ENCODE results near the gene ACE.

Gene ACE

DNA sequence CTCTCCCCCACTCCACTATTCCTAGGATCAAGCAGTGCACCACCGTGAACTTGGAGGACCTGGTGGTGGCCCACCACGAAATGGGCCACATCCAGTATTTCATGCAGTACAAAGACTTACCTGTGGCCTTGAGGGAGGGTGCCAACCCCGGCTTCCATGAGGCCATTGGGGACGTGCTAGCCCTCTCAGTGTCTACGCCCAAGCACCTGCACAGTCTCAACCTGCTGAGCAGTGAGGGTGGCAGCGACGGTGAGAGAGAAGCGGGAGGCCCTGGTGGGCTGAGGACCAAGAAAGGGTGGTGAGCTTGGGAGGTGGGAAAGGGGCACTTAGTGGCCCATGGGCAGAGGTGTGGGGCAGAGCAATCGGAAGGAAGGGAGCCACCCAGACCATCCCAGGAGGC, 16.6 kb downstream of the ACE start:
- H3K27ac ChIP-seq = no peak overlapping the region
- no peaks in the 10 kb centered on the region for H3K9me3 ChIP-seq (ENCODE audit: severe bottlenecking)
- no peak for DNase-seq
- H3K36me3 ChIP-seq = peaks cover 2% of the 10 kb centered on the region
- TF ChIP-seq CTCF (IDR thresholded peaks at IDR 0.05; ENCODE audit: low read depth, low read length) = no peak
- no peaks in the 10 kb centered on the region for H3K27me3 ChIP-seq (ENCODE audit: insufficient read depth, low read depth, severe bottlenecking)
- H3K4me3 ChIP-seq (ENCODE audit: low read depth, low read length) = no peak overlapping the region

DNA sequence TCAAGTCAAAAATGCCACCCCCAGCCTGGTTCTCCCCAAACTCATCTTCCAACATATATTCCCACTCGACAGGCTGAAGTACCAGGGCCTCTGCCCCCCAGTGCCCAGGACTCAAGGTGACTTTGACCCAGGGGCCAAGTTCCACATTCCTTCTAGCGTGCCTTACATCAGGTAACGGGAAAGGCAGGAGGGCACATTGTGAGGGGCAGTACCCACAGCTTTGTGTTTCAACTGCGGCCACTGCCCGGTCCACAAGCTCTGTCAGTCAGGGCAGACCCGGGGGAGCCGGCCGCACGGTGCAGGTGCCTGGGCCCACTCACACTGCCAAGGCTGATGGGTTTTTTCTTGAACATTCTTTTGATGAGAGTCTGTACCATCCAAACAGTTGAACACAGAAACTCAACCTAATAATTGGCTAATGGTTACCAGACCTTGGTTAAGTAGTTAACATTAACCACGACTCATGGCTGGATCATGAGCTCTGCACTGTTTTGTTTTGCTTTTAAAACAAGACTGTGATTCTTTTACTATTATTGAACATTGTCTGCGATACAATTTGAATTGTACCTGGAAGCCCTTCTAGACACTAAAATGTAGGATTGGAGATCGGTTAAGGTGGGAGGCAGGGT, 17.6 kb downstream of the ACE start:
- H3K4me3 ChIP-seq (ENCODE audit: low read depth, low read length) = no peak overlapping the region
- H3K36me3 ChIP-seq = peaks cover 2% of the 10 kb centered on the region
- no peak overlapping the region for H3K27ac ChIP-seq
- TF ChIP-seq CTCF (IDR thresholded peaks at IDR 0.05; ENCODE audit: low read depth, low read length) = no peak
- no peaks in the 10 kb centered on the region for H3K27me3 ChIP-seq (ENCODE audit: insufficient read depth, low read depth, severe bottlenecking)
- no peaks in the 10 kb centered on the region for H3K9me3 ChIP-seq (ENCODE audit: severe bottlenecking)
- no peak for DNase-seq

GRCh38 chr17:63495491-63495890, 18.6 kb downstream of the ACE start:
- Histone ChIP-seq H3K36me3 (peaks cover under 1% of the 10 kb centered on the region; the same call in 1 of the 2 replicates), H3K27me3 (ENCODE audit: insufficient read depth, low read depth, severe bottlenecking) (no peaks in the 10 kb centered on the region), H3K27ac (no peak overlapping the region), H3K9me3 (ENCODE audit: severe bottlenecking) (no peaks in the 10 kb centered on the region), H3K4me3 (ENCODE audit: low read depth, low read length) (no peak overlapping the region)
- no peak for TF ChIP-seq CTCF (IDR thresholded peaks at IDR 0.05; ENCODE audit: low read depth, low read length)
- DNase-seq = no peak

DNA sequence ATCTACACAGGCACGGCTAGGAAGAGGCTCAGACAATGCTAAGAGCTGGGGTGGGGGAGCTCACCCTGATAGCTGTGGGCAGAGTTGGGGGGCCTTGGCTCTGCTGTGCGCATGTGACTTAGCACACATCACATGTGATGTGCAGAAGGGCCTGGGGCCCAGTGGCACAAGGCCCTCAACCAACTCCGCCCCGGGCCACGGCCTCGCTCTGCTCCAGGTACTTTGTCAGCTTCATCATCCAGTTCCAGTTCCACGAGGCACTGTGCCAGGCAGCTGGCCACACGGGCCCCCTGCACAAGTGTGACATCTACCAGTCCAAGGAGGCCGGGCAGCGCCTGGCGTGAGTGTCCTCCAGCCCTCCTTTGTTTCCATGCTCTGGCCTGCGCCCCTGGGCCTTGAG, 19.3 kb downstream of the ACE start:
- H3K27me3 ChIP-seq (ENCODE audit: insufficient read depth, low read depth, severe bottlenecking) = no peaks in the 10 kb centered on the region

GRCh38 chr17:63496663-63497400, 20.0 kb downstream of the ACE start:
- no peaks in the 10 kb centered on the region for H3K36me3 ChIP-seq
- H3K27me3 ChIP-seq (ENCODE audit: insufficient read depth, low read depth, severe bottlenecking) = no peaks in the 10 kb centered on the region
- H3K9me3 ChIP-seq (ENCODE audit: severe bottlenecking) = no peaks in the 10 kb centered on the region
- H3K27ac ChIP-seq = no peak overlapping the region
- no peak for TF ChIP-seq CTCF (IDR thresholded peaks at IDR 0.05; ENCODE audit: low read depth, low read length)
- no peak overlapping the region for H3K4me3 ChIP-seq (ENCODE audit: low read depth, low read length)
- DNase-seq = no peak

More for the DNA sequence above, 19.3 kb downstream of the ACE start:
- H3K27ac ChIP-seq = no peak overlapping the region
- H3K36me3 ChIP-seq = no peaks in the 10 kb centered on the region
- H3K9me3 ChIP-seq (ENCODE audit: severe bottlenecking) = no peaks in the 10 kb centered on the region
- H3K4me3 ChIP-seq (ENCODE audit: low read depth, low read length) = no peak overlapping the region
- no peak for DNase-seq
- TF ChIP-seq CTCF (IDR thresholded peaks at IDR 0.05; ENCODE audit: low read depth, low read length) = no peak

All from WERI-Rb-1 (cell line).